ENCODE data around the gene NPHP4. TPM values are rescaled to one million over a fixed set of nuclear protein-coding genes. Genes with fewer than 3 reads are reported as not detected.

The NPHP4 gene
- total RNA-seq, 2 experiments from 2014 or later, result 13.4 to 24.2 TPM

GRCh38 chr1:6016191-6016865 lies 24.1 kb upstream of the NPHP4 start:
- BruUV-seq (replicated peaks), result no TSS peak
- no peak overlapping the region for H3K4me2 ChIP-seq (ENCODE audit: low read length)

DNA sequence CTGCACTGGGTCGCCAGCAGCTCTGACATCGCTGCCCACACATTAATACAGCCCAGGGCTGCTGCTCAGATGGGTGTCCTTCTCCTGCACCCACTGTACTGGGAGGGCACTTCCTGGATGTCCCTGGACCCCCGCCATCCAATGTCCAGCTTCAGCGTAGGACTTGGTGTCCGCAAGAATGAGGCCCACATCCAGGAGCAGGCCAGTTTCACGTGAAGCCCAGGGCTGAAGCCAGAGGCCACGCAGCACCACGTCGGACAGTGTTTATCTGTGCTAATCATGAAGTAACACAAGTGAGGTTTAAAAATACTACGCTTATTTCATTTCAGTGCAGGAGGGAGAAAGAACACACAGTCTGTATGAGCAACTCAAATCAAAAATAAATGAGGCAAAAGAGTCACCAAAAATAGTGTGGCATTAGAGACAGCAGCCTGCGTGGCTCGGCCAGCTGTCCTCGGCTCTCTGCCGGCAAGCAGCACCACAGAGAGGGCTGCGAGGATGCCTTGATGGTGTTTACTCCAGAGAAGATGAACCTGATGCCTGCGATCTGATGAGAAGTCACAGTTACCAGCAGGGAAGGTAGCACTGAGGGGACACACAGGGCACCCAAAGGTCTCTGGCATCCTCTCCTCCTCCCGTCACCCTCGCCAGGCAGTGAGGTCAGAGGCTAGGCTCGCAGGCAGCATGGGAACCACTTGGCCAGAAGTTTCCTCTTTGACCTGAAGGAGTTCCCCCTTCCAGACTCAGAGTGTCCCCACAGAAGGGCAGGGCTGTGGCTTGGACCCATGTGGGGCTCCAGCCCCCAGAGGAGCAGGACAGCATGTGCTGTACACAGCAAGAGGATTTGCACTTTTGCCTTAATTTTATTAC lies 22.1 kb upstream of the NPHP4 start:
- Histone ChIP-seq H3K36me3 (ENCODE audit: insufficient read depth, low read length) (no peaks in the 10 kb centered on the region), H2AFZ (ENCODE audit: low read length) (no peak overlapping the region), H3K27ac (ENCODE audit: low read depth, low read length, poor library complexity, severe bottlenecking) (no peak overlapping the region), H3K9me3 (ENCODE audit: low read length) (no peaks in the 10 kb centered on the region), H3K4me1 (ENCODE audit: insufficient read depth, low read length, poor library complexity, severe bottlenecking) (no peaks in the 10 kb centered on the region), H3K4me2 (ENCODE audit: low read length) (no peak overlapping the region), H3K4me3 (ENCODE audit: low read depth, low read length, poor library complexity, severe bottlenecking) (no peak overlapping the region), H3K9me2 (ENCODE audit: insufficient read depth, low read length) (no peaks in the 10 kb centered on the region), H4K20me1 (ENCODE audit: insufficient read depth, low read length) (no peaks in the 10 kb centered on the region), H3K79me2 (ENCODE audit: insufficient read depth, low read depth, low read length) (no peaks in the 10 kb centered on the region)
- intact Hi-C loops (cut with micrococcal nuclease; ENCODE audit: unreplicated experiment), result no loop called here
- POLR2A ChIA-PET, result no interaction called here
- CTCF ChIA-PET (ENCODE audit: unreplicated experiment), result no interaction called here
- no TSS peak for BruUV-seq (replicated peaks)
- no peak for DNase-seq (ENCODE audit: low spot score)
- TF ChIP-seq CTCF (conservative IDR thresholded peaks at IDR 0.05; ENCODE audit: low read length) (no peak), EZH2phosphoT487 (IDR thresholded peaks at IDR 0.05; ENCODE audit: borderline replicate concordance, low read depth, low read length) (no peak)

More at GRCh38 chr1:6016191-6016865, 24.1 kb upstream of the NPHP4 start:
- Histone ChIP-seq H3K9me3 (ENCODE audit: low read length) (no peaks in the 10 kb centered on the region), H3K4me3 (ENCODE audit: low read depth, low read length, poor library complexity, severe bottlenecking) (no peak overlapping the region), H3K9me2 (ENCODE audit: insufficient read depth, low read length) (no peaks in the 10 kb centered on the region), H3K36me3 (ENCODE audit: insufficient read depth, low read length) (no peaks in the 10 kb centered on the region), H3K27ac (ENCODE audit: low read depth, low read length, poor library complexity, severe bottlenecking) (no peak overlapping the region), H2AFZ (ENCODE audit: low read length) (no peak overlapping the region), H4K20me1 (ENCODE audit: insufficient read depth, low read length) (no peaks in the 10 kb centered on the region), H3K79me2 (ENCODE audit: insufficient read depth, low read depth, low read length) (no peaks in the 10 kb centered on the region), H3K4me1 (ENCODE audit: insufficient read depth, low read length, poor library complexity, severe bottlenecking) (no peaks in the 10 kb centered on the region)
- no peak for DNase-seq (ENCODE audit: low spot score)
- ChIA-PET CTCF (ENCODE audit: unreplicated experiment) (interaction anchor here (0.6 kb wide), 1 partner anchor 11 kb away, joined by 6 read pairs; no protein-coding TSS in a partner anchor), POLR2A (no interaction called here)
- intact Hi-C loops (cut with micrococcal nuclease; ENCODE audit: unreplicated experiment), result no loop called here
- no peak for TF ChIP-seq EZH2phosphoT487 (IDR thresholded peaks at IDR 0.05; ENCODE audit: borderline replicate concordance, low read depth, low read length)
- no peak for TF ChIP-seq CTCF (conservative IDR thresholded peaks at IDR 0.05; ENCODE audit: low read length)

GRCh38 chr1:6013491-6013890 lies 21.3 kb upstream of the NPHP4 start:
- no peak for DNase-seq (ENCODE audit: low spot score)
- POLR2A ChIA-PET, result no interaction called here
- Histone ChIP-seq H3K4me3 (ENCODE audit: low read depth, low read length, poor library complexity, severe bottlenecking) (no peak overlapping the region), H3K4me1 (ENCODE audit: insufficient read depth, low read length, poor library complexity, severe bottlenecking) (no peaks in the 10 kb centered on the region), H3K4me2 (ENCODE audit: low read length) (no peak overlapping the region), H3K27ac (ENCODE audit: low read depth, low read length, poor library complexity, severe bottlenecking) (no peak overlapping the region), H3K9me3 (ENCODE audit: low read length) (no peaks in the 10 kb centered on the region), H3K79me2 (ENCODE audit: insufficient read depth, low read depth, low read length) (no peaks in the 10 kb centered on the region), H3K36me3 (ENCODE audit: insufficient read depth, low read length) (no peaks in the 10 kb centered on the region), H2AFZ (ENCODE audit: low read length) (no peak overlapping the region), H3K9me2 (ENCODE audit: insufficient read depth, low read length) (no peaks in the 10 kb centered on the region), H4K20me1 (ENCODE audit: insufficient read depth, low read length) (no peaks in the 10 kb centered on the region)
- no TSS peak for BruUV-seq (replicated peaks)
- TF ChIP-seq EZH2phosphoT487 (IDR thresholded peaks at IDR 0.05; ENCODE audit: borderline replicate concordance, low read depth, low read length) (no peak), CTCF (conservative IDR thresholded peaks at IDR 0.05; ENCODE audit: low read length) (no peak)
- CTCF ChIA-PET (ENCODE audit: unreplicated experiment), result no interaction called here
- intact Hi-C loops (cut with micrococcal nuclease; ENCODE audit: unreplicated experiment), result no loop called here
